HL-60/S4 treated with retinoic acid at 250 ng/mL for 4 days and 3 days (cell line): ENCODE data around the gene HSPB9.

ENCODE experiments used
- in situ Hi-C: fragments of 300-500 bp; cut with MboI; formaldehyde crosslinking; loops from 2 replicates; pipeline ENCODE4 v1.7.0; 2022; ENCODE audit warnings: low sequenced_read_pairs

Gene HSPB9

GRCh38 chr17:42117397-42118125 is 5.0 kb upstream of the HSPB9 start:
- in situ Hi-C loops = loop anchor here (10.0 to 25.0 kb wide), 2 partner anchors 153 to 380 kb away; partner anchors contain the start of genes CNP and HAP1

GRCh38 chr17:42118126-42118510 is 4.5 kb upstream of the HSPB9 start:
- in situ Hi-C loops = loop anchor here (10.0 to 25.0 kb wide), 2 partner anchors 153 to 381 kb away; partner anchors contain the start of genes CNP and HAP1

- in situ Hi-C loops = loop anchor here (10.0 to 25.0 kb wide), 2 partner anchors 154 to 381 kb away; partner anchors contain the start of genes CNP and HAP1
Measured at GRCh38 chr17:42118545-42118944, 4.1 kb upstream of the HSPB9 start.

- in situ Hi-C loops = loop anchor here (10.0 to 25.0 kb wide), 2 partner anchors 154 to 382 kb away; partner anchors contain the start of genes CNP and HAP1
Measured at GRCh38 chr17:42119301-42119700, 3.3 kb upstream of the HSPB9 start.

GRCh38 chr17:42120161-42120769 is 2.3 kb upstream of the HSPB9 start:
- in situ Hi-C loops = loop anchor here (25.0 kb wide), 1 partner anchor 383 kb away; the partner anchor contains the start of gene HAP1

- in situ Hi-C loops = loop anchor here (25.0 kb wide), 1 partner anchor 384 kb away; the partner anchor contains the start of gene HAP1
Measured at GRCh38 chr17:42120770-42121769, 1.5 kb upstream of the HSPB9 start, which contains the start of gene KAT2A. KAT2A (minus strand) TSS chr17:42121367; CDS start chr17:42121304, 63 bp downstream.

- in situ Hi-C loops = loop anchor here (25.0 kb wide), 1 partner anchor 387 kb away; the partner anchor contains the start of gene HAP1
Measured at GRCh38 chr17:42124256-42124655, 1.7 kb downstream of the HSPB9 start.

GRCh38 chr17:42125565-42125964 is 3.0 kb downstream of the HSPB9 start:
- in situ Hi-C loops = no loop called here

- in situ Hi-C loops = no loop called here
Measured at GRCh38 chr17:42126836-42127235, 4.2 kb downstream of the HSPB9 start.

GRCh38 chr17:42127414-42127813 is 4.8 kb downstream of the HSPB9 start:
- in situ Hi-C loops = no loop called here

GRCh38 chr17:42129109-42129837 is 6.7 kb downstream of the HSPB9 start:
- in situ Hi-C loops = no loop called here

- in situ Hi-C loops = no loop called here
Measured at GRCh38 chr17:42130310-42130936, 7.8 kb downstream of the HSPB9 start.

GRCh38 chr17:42131232-42131631 is 8.6 kb downstream of the HSPB9 start:
- in situ Hi-C loops = no loop called here

- in situ Hi-C loops = no loop called here
Measured at GRCh38 chr17:42131981-42132432, 9.4 kb downstream of the HSPB9 start.

- in situ Hi-C loops = no loop called here
Measured at GRCh38 chr17:42132941-42133340, 10.3 kb downstream of the HSPB9 start.

GRCh38 chr17:42133461-42134041 is 10.9 kb downstream of the HSPB9 start:
- in situ Hi-C loops = no loop called here

GRCh38 chr17:42135151-42135550 is 12.5 kb downstream of the HSPB9 start:
- in situ Hi-C loops = no loop called here

- in situ Hi-C loops = no loop called here
Measured at GRCh38 chr17:42135664-42136653, 13.4 kb downstream of the HSPB9 start.
